Endodermal cell (in vitro differentiated cells): ENCODE measurements around the gene CEP164. TPM values are rescaled to one million over a fixed set of nuclear protein-coding genes. Genes with fewer than 3 reads are reported as not detected.

Experiments
- DNase-seq: peaks from one replicate; pipeline ENCODE4 v3.0.0-alpha.2; 2017
- H3K27ac ChIP-seq: 2 replicates; pipeline ENCODE4 v1.5.1; 2013; ENCODE audit warnings: mild to moderate bottlenecking, low read depth, low read length, moderate library complexity
- H3K27me3 ChIP-seq: 2 replicates; pipeline ENCODE4 v1.6.1; 2013; ENCODE audit warnings: mild to moderate bottlenecking, low read length, moderate library complexity; ENCODE audit not compliant: insufficient read depth, control insufficient read depth, poor library complexity, severe bottlenecking
- H3K36me3 ChIP-seq: 2 replicates; pipeline ENCODE4 v1.7.0; 2013; ENCODE audit warnings: mild to moderate bottlenecking, low read length, moderate library complexity; ENCODE audit not compliant: control insufficient read depth, insufficient read depth
- H3K4me1 ChIP-seq: one replicate; pipeline ENCODE4 v1.7.0; 2013; ENCODE audit warnings: low read length; ENCODE audit not compliant: control insufficient read depth, insufficient read depth
- H3K4me3 ChIP-seq: 2 replicates; pipeline ENCODE4 v1.5.1; 2013; ENCODE audit warnings: mild to moderate bottlenecking, low read length, moderate library complexity
- H3K9ac ChIP-seq: 2 replicates; pipeline ENCODE4 v1.6.1; 2013; ENCODE audit warnings: mild to moderate bottlenecking, low read length, moderate library complexity; ENCODE audit not compliant: poor library complexity, severe bottlenecking; ENCODE audit errors: extremely low read depth
- H3K9me3 ChIP-seq: 2 replicates; pipeline ENCODE4 v1.6.1; 2013; ENCODE audit warnings: mild to moderate bottlenecking, low read length, moderate library complexity; ENCODE audit not compliant: control insufficient read depth
- H3K27ac Mint-ChIP-seq: 2 replicates; pipeline ENCODE4 v1.8.0; 2020; ENCODE audit warnings: mixed read lengths
- H3K27me3 Mint-ChIP-seq: 2 replicates; pipeline ENCODE4 v1.8.0; 2021; ENCODE audit warnings: mild to moderate bottlenecking, mixed read lengths; ENCODE audit not compliant: insufficient read depth
- H3K36me3 Mint-ChIP-seq: 2 replicates; pipeline ENCODE4 v1.8.0; 2020; ENCODE audit warnings: low read depth, mixed read lengths
- H3K4me1 Mint-ChIP-seq: 2 replicates; pipeline ENCODE4 v1.8.0; 2020; ENCODE audit warnings: mixed read lengths
- H3K4me3 Mint-ChIP-seq: 2 replicates; pipeline ENCODE4 v1.8.0; 2020; ENCODE audit warnings: mild to moderate bottlenecking, moderate library complexity, mixed read lengths
- H3K9me3 Mint-ChIP-seq: 2 replicates; pipeline ENCODE4 v1.8.0; 2020; ENCODE audit warnings: mild to moderate bottlenecking, mixed read lengths
- CTCF ChIP-seq: fragments of 200-600 bp; sonication (generic); conservative IDR thresholded peaks from 2 replicates; pipeline ENCODE4 v1.5.0; 2021; ENCODE audit warnings: antibody characterized with exemption, mild to moderate bottlenecking
- WGBS, 2 experiments: methylation state at CpG; one replicate each; pipeline versions ENCODE4 v1.1.5 to v1.1.7; 2013; ENCODE audit warnings: missing lambda C conversion rate in 2 of 2, mixed read lengths in 1 of 2; ENCODE audit not compliant: insufficient coverage in 1 of 2, insufficient read length in 1 of 2; 5-methylcytosine and 5-hydroxymethylcytosine counted together
- long read RNA-seq, 4 experiments: library from polyadenylated mRNA in 2 of 4; library from RNA in 1 of 4; library from capped mRNA in 1 of 4; stranded (forward) in 3 of 4; unstranded in 1 of 4; transcript quantifications; one replicate each; pipeline ENCODE4 v2.0.0, GENCODE V29; 2020 to 2021; ENCODE audit warnings: inconsistent platforms in 1 of 4
- polyA plus RNA-seq, 2 experiments: library from polyadenylated mRNA; stranded (reverse); fragments of 50-300 nt; gene quantifications; one replicate each; pipeline ENCODE4 v1.2.3, GENCODE V29; 2013
- total RNA-seq, 2 donors: library from RNA; stranded (reverse); fragmentation: NEBNext Ultra II Directional in 1 of 2; extraction: Animal tissue kit (Norgen Biotek cat#: 25700) in 1 of 2; gene quantifications; 2 replicates in 1 of 2; 3 replicates in 1 of 2; pipeline ENCODE4 v1.2.1, GENCODE V29; 2021

Gene CEP164
- 10 to 100 TPM; 32.7 to 33.6 TPM for total RNA-seq
- 26.2 TPM for polyA plus RNA-seq (2013, experiment 1 of 2)
- 26.1 TPM for polyA plus RNA-seq (2013, experiment 2 of 2)
- long read RNA-seq, experiment 1, partial matches to known transcripts, result 1 of 3 reads
- long read RNA-seq, experiment 1, other reads (novel, unspliced or antisense), result 2 of 3 reads
- long read RNA-seq, experiment 2, partial matches to known transcripts, result 3 of 21 reads
- long read RNA-seq, experiment 2, other reads (novel, unspliced or antisense), result 18 of 21 reads
- long read RNA-seq, experiment 3, partial matches to known transcripts, result 3 of 8 reads
- long read RNA-seq, experiment 3, other reads (novel, unspliced or antisense), result 4 of 8 reads
- long read RNA-seq, experiment 4, transcript CEP164-211 (4 exons, 492 nt), result major isoform, 10 of 23 reads
- long read RNA-seq, experiment 4, partial matches to known transcripts, result 1 of 23 reads
- long read RNA-seq, experiment 4, other reads (novel, unspliced or antisense), result 8 of 23 reads

GRCh38 chr11:117327567-117328374 is at the start of gene CEP164:
CEP164 (plus strand) TSS chr11:117327854; CDS start chr11:117338587, 10,733 bp downstream.
- H3K4me3 Mint-ChIP-seq, result no peak within 1 kb of the TSS
- H3K27ac Mint-ChIP-seq, result no peak within 1 kb of the TSS

GRCh38 chr11:117278347-117278746 is 49.3 kb upstream of the CEP164 start:
- Histone ChIP-seq H3K4me1 (no peaks in the 10 kb centered on the region), H3K4me3 (no peak overlapping the region), H3K27ac (no peak overlapping the region), H3K9ac (no peak overlapping the region), H3K36me3 (peaks cover 49% of the 10 kb centered on the region), H3K9me3 (peaks cover 5% of the 10 kb centered on the region), H3K27me3 (no peaks in the 10 kb centered on the region)
- peaks cover 4% of the 10 kb centered on the region for H3K9me3 Mint-ChIP-seq
- no peak overlapping the region for H3K4me3 Mint-ChIP-seq
- H3K27ac Mint-ChIP-seq, result no peak overlapping the region
- peaks cover 54% of the 10 kb centered on the region for H3K36me3 Mint-ChIP-seq
- H3K27me3 Mint-ChIP-seq, result no peaks in the 10 kb centered on the region
- peaks cover 13% of the 10 kb centered on the region for H3K4me1 Mint-ChIP-seq
- no peak for TF ChIP-seq CTCF
- DNase-seq, result no peak
- 95% methylated on average over 2 of the region's 2 CpGs; no CpG with 5 or more reads in 1 of the 2 experiments for WGBS, 2 experiments

More at GRCh38 chr11:117327567-117328374, at the start of gene CEP164:
- Histone ChIP-seq H3K4me3 (peak within 1 kb of the TSS; percentile 97), H3K36me3 (no peaks in the 10 kb centered on the region), H3K9ac (peak within 1 kb of the TSS; percentile 88), H3K27me3 (no peaks in the 10 kb centered on the region), H3K27ac (peak within 1 kb of the TSS; percentile 74), H3K4me1 (peaks cover 3% of the 10 kb centered on the region), H3K9me3 (no peaks in the 10 kb centered on the region)
- Mint-ChIP-seq H3K4me1 (peaks cover 3% of the 10 kb centered on the region), H3K9me3 (no peaks in the 10 kb centered on the region), H3K27me3 (peaks cover 3% of the 10 kb centered on the region), H3K36me3 (peaks cover 2% of the 10 kb centered on the region)
- peak; percentile 98 for DNase-seq
- TF ChIP-seq CTCF, result no peak
- WGBS, 2 experiments, result 0% methylated on average over 21 to 64 of the region's 64 CpGs

- H3K4me1 Mint-ChIP-seq, result peaks cover 13% of the 10 kb centered on the region
- no peaks in the 10 kb centered on the region for H3K9me3 Mint-ChIP-seq
- no peak overlapping the region for H3K4me3 Mint-ChIP-seq
- no peaks in the 10 kb centered on the region for H3K9me3 ChIP-seq
- 92 to 98% methylated on average over 4 of the region's 4 CpGs for WGBS, 2 experiments
- no peak overlapping the region for H3K27ac Mint-ChIP-seq
- H3K27me3 Mint-ChIP-seq, result no peaks in the 10 kb centered on the region
- TF ChIP-seq CTCF, result no peak
- no peaks in the 10 kb centered on the region for H3K27me3 ChIP-seq
- no peaks in the 10 kb centered on the region for H3K4me1 ChIP-seq
- peaks cover 52% of the 10 kb centered on the region for H3K36me3 ChIP-seq
- no peak overlapping the region for H3K4me3 ChIP-seq
- no peak overlapping the region for H3K9ac ChIP-seq
- peaks cover 53% of the 10 kb centered on the region for H3K36me3 Mint-ChIP-seq
- DNase-seq, result no peak
- H3K27ac ChIP-seq, result no peak overlapping the region
These were observed 47.8 kb upstream of the CEP164 start for GRCh38 chr11:117279711-117280376.
